Caco-2 (cell line): Measurements from ENCODE around the gene FN1. TPM values are rescaled to one million over a fixed set of nuclear protein-coding genes. Genes with fewer than 3 reads are reported as not detected.
"Not testable (repeated sequence)": the region's sequence is repeated elsewhere in the genome, so short reads cannot be mapped to it uniquely, and the experiment has no call there.

Source experiments
- BruUV-seq: library from RNA; stranded (reverse); fragments of 400-500 nt; replicated peaks from 2 replicates; lab custom pipeline; 2021; lab: Mats Ljungman, UMichigan
- CTCF ChIA-PET: fragments of 300-600 bp; sonication (Branson Sonifier 250); formaldehyde crosslinking; loops from one replicate; lab custom pipeline; 2022; ENCODE audit warnings: antibody characterized with exemption; lab: Charles Lee
- POLR2A ChIA-PET: fragments of 300-600 bp; sonication (Branson Sonifier 250); formaldehyde crosslinking; loops from one replicate; lab custom pipeline; 2022; ENCODE audit warnings: antibody characterized with exemption; lab: Charles Lee
- DNase-seq, 2 experiments: peaks; one replicate each; pipeline versions ENCODE4 v3.0.0 to v3.0.0-alpha.2; 2020 to 2022
- H3K27me3 ChIP-seq: replicated peaks from 2 replicates; pipeline ENCODE4 v1.6.0; 2011; ENCODE audit warnings: low read length; ENCODE audit not compliant: control insufficient read depth, insufficient read depth
- H3K36me3 ChIP-seq: 2 replicates; pipeline ENCODE4 v1.5.1; 2011; ENCODE audit warnings: low read length; ENCODE audit not compliant: control insufficient read depth, insufficient read depth
- H3K4me1 ChIP-seq: fragments of 250-450 bp; sonication (Bioruptor Pico); 2 replicates; pipeline ENCODE4 v1.5.1; 2020; ENCODE audit warnings: mild to moderate bottlenecking
- H3K4me3 ChIP-seq: 2 replicates; pipeline ENCODE4 v1.5.1; 2011; ENCODE audit warnings: low read depth, mild to moderate bottlenecking, control low read depth, low read length
- H3K9me3 ChIP-seq: fragments of 250-450 bp; sonication (Bioruptor Pico); 2 replicates; pipeline ENCODE4 v1.5.1; 2020; ENCODE audit warnings: mild to moderate bottlenecking, moderate library complexity
- H3K27ac Mint-ChIP-seq: one replicate; pipeline ENCODE4 v1.8.0; 2022; ENCODE audit warnings: mixed read lengths; ENCODE audit not compliant: unreplicated experiment
- H3K27me3 Mint-ChIP-seq: one replicate; pipeline ENCODE4 v1.8.0; 2022; ENCODE audit warnings: mixed read lengths; ENCODE audit not compliant: insufficient read depth, unreplicated experiment
- H3K36me3 Mint-ChIP-seq: one replicate; pipeline ENCODE4 v1.8.0; 2022; ENCODE audit warnings: mild to moderate bottlenecking, mixed read lengths; ENCODE audit not compliant: insufficient read depth, unreplicated experiment
- H3K4me1 Mint-ChIP-seq: one replicate; pipeline ENCODE4 v1.8.0; 2022; ENCODE audit warnings: low read depth, mixed read lengths; ENCODE audit not compliant: unreplicated experiment
- H3K4me3 Mint-ChIP-seq: one replicate; pipeline ENCODE4 v1.8.0; 2022; ENCODE audit warnings: mild to moderate bottlenecking, moderate library complexity, mixed read lengths; ENCODE audit not compliant: unreplicated experiment
- H3K9me3 Mint-ChIP-seq: one replicate; pipeline ENCODE4 v1.8.0; 2022; ENCODE audit warnings: mixed read lengths; ENCODE audit not compliant: unreplicated experiment
- CTCF ChIP-seq, 2 experiments: fragments of 200-600 bp in 1 of 2; IDR thresholded peaks; 1 replicate in 1 of 2; 2 replicates in 1 of 2; pipeline versions ENCODE4 v1.5.1 to v1.8.0; 2011 to 2022; ENCODE audit warnings: antibody characterized with exemption in 1 of 2, control low read depth in 1 of 2, inconsistent platforms in 1 of 2, low read depth in 1 of 2, low read length in 1 of 2, mild to moderate bottlenecking in 1 of 2, moderate library complexity in 1 of 2; ENCODE audit not compliant: insufficient read depth in 1 of 2, severe bottlenecking in 1 of 2, unreplicated experiment in 1 of 2
- intact Hi-C: fragments of 100-400 bp; cut with micrococcal nuclease; formaldehyde crosslinking; loops from one replicate; pipeline ENCODE4 v1.10.0; 2022; ENCODE audit not compliant: unreplicated experiment
- total RNA-seq: library from RNA; stranded (reverse); gene quantifications from 2 replicates; pipeline ENCODE4 v1.2.3, GENCODE V29; 2022

FN1 gene
- total RNA-seq, 1 experiment from 2014 or later, result 3,805 TPM

DNA sequence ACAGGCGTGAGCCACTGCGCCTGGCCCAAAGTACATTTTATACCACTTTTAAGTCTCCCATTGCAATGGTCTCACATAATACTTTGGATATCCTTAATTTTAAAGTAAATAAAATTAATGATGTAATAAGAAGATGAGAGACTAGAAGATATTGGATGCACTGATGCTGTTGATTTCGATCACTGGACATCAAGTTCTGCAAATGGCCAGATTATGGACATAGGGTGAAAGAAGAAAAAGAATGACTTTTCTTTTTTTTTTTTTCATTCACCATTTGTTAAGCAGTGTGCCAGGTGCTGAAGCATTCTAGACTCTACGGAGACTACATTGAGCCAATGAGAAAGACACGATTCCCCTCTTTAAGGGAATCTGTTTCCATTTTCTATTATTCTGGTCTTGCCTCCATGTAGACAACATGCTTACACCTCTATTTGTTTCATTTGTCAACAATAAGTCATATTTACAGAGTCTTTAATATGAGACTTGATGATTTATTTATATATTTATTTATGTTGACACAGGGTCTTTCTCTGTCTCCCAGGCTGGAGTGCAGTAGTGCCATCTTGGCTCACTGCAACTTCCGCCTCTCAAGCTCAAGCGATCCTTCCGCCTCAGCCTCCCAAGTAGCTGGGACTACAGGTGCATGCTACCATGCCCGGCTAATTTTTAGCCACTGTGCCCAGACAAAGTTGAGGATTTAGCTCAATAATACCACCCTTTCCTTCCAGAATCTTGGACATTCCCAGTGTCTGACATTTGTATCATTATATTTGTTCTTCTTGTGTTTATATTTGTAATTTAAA, 23.7 kb downstream of the FN1 start:
- intact Hi-C loops, result no loop called here
- H3K4me3 ChIP-seq, result no peak overlapping the region
- peaks cover 33% of the 10 kb centered on the region for H3K4me1 ChIP-seq
- Mint-ChIP-seq H3K27me3 (no peaks in the 10 kb centered on the region), H3K4me3 (no peak overlapping the region), H3K27ac (peak overlapping the region; percentile 80), H3K36me3 (peaks cover 95% of the 10 kb centered on the region), H3K4me1 (peaks cover 22% of the 10 kb centered on the region), H3K9me3 (no peaks in the 10 kb centered on the region)
- H3K9me3 ChIP-seq, result no peaks in the 10 kb centered on the region
- no TSS peak for BruUV-seq
- no peak for DNase-seq
- TF ChIP-seq CTCF (IDR thresholded peaks at IDR 0.05; ENCODE audit: insufficient read depth in 1 of 2, low read depth in 1 of 2, low read length in 1 of 2, severe bottlenecking in 1 of 2, unreplicated experiment in 1 of 2), result no peak
- no peaks in the 10 kb centered on the region for H3K27me3 ChIP-seq
- ChIA-PET POLR2A (no interaction called here), CTCF (no interaction called here)
- H3K36me3 ChIP-seq, result peaks cover 13% of the 10 kb centered on the region

GRCh38 chr2:215410932-215411285, 25.0 kb downstream of the FN1 start:
- DNase-seq, result no peak
- Mint-ChIP-seq H3K27me3 (no peaks in the 10 kb centered on the region), H3K27ac (peak overlapping the region; percentile 66), H3K4me3 (no peak overlapping the region), H3K9me3 (no peaks in the 10 kb centered on the region), H3K4me1 (peaks cover 20% of the 10 kb centered on the region), H3K36me3 (peaks cover 96% of the 10 kb centered on the region)
- peaks cover 20% of the 10 kb centered on the region for H3K4me1 ChIP-seq
- no peaks in the 10 kb centered on the region for H3K9me3 ChIP-seq
- POLR2A ChIA-PET, result interaction anchor here (0.7 kb wide), 1 partner anchor 24 kb away, joined by 9 read pairs; no protein-coding TSS in a partner anchor
- intact Hi-C loops, result no loop called here
- H3K4me3 ChIP-seq, result no peak overlapping the region
- CTCF ChIA-PET, result no interaction called here
- no peaks in the 10 kb centered on the region for H3K27me3 ChIP-seq
- no peak for TF ChIP-seq CTCF (IDR thresholded peaks at IDR 0.05; ENCODE audit: insufficient read depth in 1 of 2, low read depth in 1 of 2, low read length in 1 of 2, severe bottlenecking in 1 of 2, unreplicated experiment in 1 of 2)
- peaks cover 17% of the 10 kb centered on the region for H3K36me3 ChIP-seq
- no TSS peak for BruUV-seq

GRCh38 chr2:215410181-215410931, 25.5 kb downstream of the FN1 start:
- intact Hi-C loops, CTCF ChIA-PET, H3K4me3 ChIP-seq, BruUV-seq, H3K27me3 ChIP-seq, H3K9me3 ChIP-seq, DNase-seq, H3K9me3 Mint-ChIP-seq, H3K27me3 Mint-ChIP-seq, H3K4me3 Mint-ChIP-seq: not testable (repeated sequence)
- POLR2A ChIA-PET, result interaction anchor here (0.7 kb wide), 1 partner anchor 24 kb away, joined by 9 read pairs; no protein-coding TSS in a partner anchor
- peaks cover 100% of the 10 kb centered on the region for H3K36me3 Mint-ChIP-seq
- H3K27ac Mint-ChIP-seq, result peak overlapping the region; percentile 66
- H3K4me1 Mint-ChIP-seq, result peaks cover 20% of the 10 kb centered on the region
- Histone ChIP-seq H3K4me1 (peaks cover 15% of the 10 kb centered on the region), H3K36me3 (peaks cover 17% of the 10 kb centered on the region)
